Panc1 (cell line): ENCODE data around the gene GFAP.

Experiments used
- CTCF ChIP-seq: fragments of 450-650 bp; IDR thresholded peaks from 2 replicates; pipeline ENCODE4 v1.5.1; 2017; ENCODE audit warnings: mild to moderate bottlenecking
- POLR2AphosphoS5 ChIP-seq: IDR thresholded peaks from 2 replicates; pipeline ENCODE4 v1.6.1; 2012; ENCODE audit warnings: mild to moderate bottlenecking, low read depth, low read length, moderate library complexity
- TCF7L2 ChIP-seq: IDR thresholded peaks from 2 replicates; pipeline ENCODE4 v1.6.1; 2011; ENCODE audit warnings: mild to moderate bottlenecking, low read depth, low read length, inconsistent platforms

GRCh38 chr17:44920565-44920940 is 5.3 kb upstream of the GFAP start:
- TF ChIP-seq CTCF (no peak), POLR2AphosphoS5 (no peak), TCF7L2 (no peak)
